GM12892 (cell line): ENCODE data around the gene MRFAP1L1.
"Not testable (repeated sequence)": the region's sequence is repeated elsewhere in the genome, so short reads cannot be mapped to it uniquely, and the experiment has no call there.

Experiments used
- DNase-seq: peaks from one replicate; pipeline ENCODE4 v3.0.0; 2011; ENCODE audit not compliant: insufficient read length
- FAIRE-seq: peaks from 2 replicates; lab custom pipeline; 2011; peaks lifted over from hg19 to GRCh38; lab: Jason Lieb, UNC
- POLR2A ChIP-seq: IDR thresholded peaks from 2 replicates; pipeline ENCODE4 v1.6.1; 2011; ENCODE audit warnings: low read depth, low read length, control low read depth
- POLR2AphosphoS5 ChIP-seq: IDR thresholded peaks from 2 replicates; pipeline ENCODE4 v1.6.1; 2011; ENCODE audit warnings: low read depth, low read length, control low read depth
- TAF1 ChIP-seq: IDR thresholded peaks from 2 replicates; pipeline ENCODE4 v1.6.1; 2011; ENCODE audit warnings: low read depth, mild to moderate bottlenecking, control low read depth, low read length, borderline replicate concordance

MRFAP1L1 gene

GRCh38 chr4:6674500-6675149, 35.0 kb downstream of the MRFAP1L1 start:
- FAIRE-seq, result peak; percentile 93
- no peak for DNase-seq
- TF ChIP-seq POLR2AphosphoS5, result no peak
- no peak for TF ChIP-seq POLR2A
- TF ChIP-seq TAF1, result no peak

- FAIRE-seq (peak; percentile 100), DNase-seq (peak; percentile 92)
- TF ChIP-seq POLR2A (peak; percentile 87), POLR2AphosphoS5 (peak; percentile 87), TAF1 (peak; percentile 93; the same call in 1 of the 2 replicates)
Observed at GRCh38 chr4:6673660-6674499, 35.8 kb downstream of the MRFAP1L1 start.

GRCh38 chr4:6673191-6673659, 36.4 kb downstream of the MRFAP1L1 start:
- not testable (repeated sequence) for FAIRE-seq, DNase-seq

GRCh38 chr4:6672541-6673190, 37.0 kb downstream of the MRFAP1L1 start:
- not testable (repeated sequence) for FAIRE-seq, DNase-seq

- no peak for FAIRE-seq
- no peak for DNase-seq
- TF ChIP-seq POLR2AphosphoS5 (no peak), TAF1 (no peak), POLR2A (no peak)
Observed at GRCh38 chr4:6672131-6672530, 37.5 kb downstream of the MRFAP1L1 start.

GRCh38 chr4:6671648-6672047, 38.0 kb downstream of the MRFAP1L1 start:
- TF ChIP-seq TAF1, result no peak
- no peak for TF ChIP-seq POLR2A
- no peak for TF ChIP-seq POLR2AphosphoS5
- no peak for FAIRE-seq
- DNase-seq, result no peak

GRCh38 chr4:6668391-6668790, 41.3 kb downstream of the MRFAP1L1 start:
- TF ChIP-seq POLR2AphosphoS5, result no peak
- no peak for TF ChIP-seq TAF1
- no peak for TF ChIP-seq POLR2A
- DNase-seq (no peak), FAIRE-seq (no peak)

- TF ChIP-seq TAF1 (no peak), POLR2A (no peak), POLR2AphosphoS5 (no peak)
- DNase-seq (no peak), FAIRE-seq (no peak)
Observed at GRCh38 chr4:6665320-6665654, 44.4 kb downstream of the MRFAP1L1 start.

- FAIRE-seq (no peak), DNase-seq (no peak)
- TF ChIP-seq POLR2A, result no peak
- TF ChIP-seq TAF1, result no peak
- TF ChIP-seq POLR2AphosphoS5, result no peak
Observed at GRCh38 chr4:6663596-6664393, 45.9 kb downstream of the MRFAP1L1 start.

- FAIRE-seq (no peak), DNase-seq (no peak)
- TF ChIP-seq POLR2AphosphoS5, result no peak
Observed at GRCh38 chr4:6662591-6662990, 47.1 kb downstream of the MRFAP1L1 start.

- no peak for DNase-seq
- no peak for TF ChIP-seq POLR2A
- TF ChIP-seq POLR2AphosphoS5, result no peak
- TF ChIP-seq TAF1, result no peak
- FAIRE-seq, result no peak
Observed at GRCh38 chr4:6660430-6660829, 49.2 kb downstream of the MRFAP1L1 start.

GRCh38 chr4:6659897-6660296, 49.8 kb downstream of the MRFAP1L1 start:
- DNase-seq (no peak), FAIRE-seq (no peak)
- no peak for TF ChIP-seq POLR2A
- TF ChIP-seq TAF1, result no peak
- no peak for TF ChIP-seq POLR2AphosphoS5
